HL-60 (cell line): ENCODE results near the gene TMEM255B.

Experiments used
- POLR2AphosphoS5 ChIP-seq: IDR thresholded peaks from 2 replicates; pipeline ENCODE4 v1.6.1; 2012; ENCODE audit warnings: low read depth
- TF ChIP-seq, protein P1 (sequence below): IDR thresholded peaks from 2 replicates; pipeline ENCODE4 v1.6.1; 2012; ENCODE audit warnings: low read depth; ENCODE audit not compliant: insufficient replicate concordance
- TF ChIP-seq, protein P2 (sequence below): IDR thresholded peaks from one replicate; pipeline ENCODE4 v1.5.1; 2011; ENCODE audit warnings: low read length, control low read depth, inconsistent platforms; ENCODE audit not compliant: insufficient read depth

DNA sequence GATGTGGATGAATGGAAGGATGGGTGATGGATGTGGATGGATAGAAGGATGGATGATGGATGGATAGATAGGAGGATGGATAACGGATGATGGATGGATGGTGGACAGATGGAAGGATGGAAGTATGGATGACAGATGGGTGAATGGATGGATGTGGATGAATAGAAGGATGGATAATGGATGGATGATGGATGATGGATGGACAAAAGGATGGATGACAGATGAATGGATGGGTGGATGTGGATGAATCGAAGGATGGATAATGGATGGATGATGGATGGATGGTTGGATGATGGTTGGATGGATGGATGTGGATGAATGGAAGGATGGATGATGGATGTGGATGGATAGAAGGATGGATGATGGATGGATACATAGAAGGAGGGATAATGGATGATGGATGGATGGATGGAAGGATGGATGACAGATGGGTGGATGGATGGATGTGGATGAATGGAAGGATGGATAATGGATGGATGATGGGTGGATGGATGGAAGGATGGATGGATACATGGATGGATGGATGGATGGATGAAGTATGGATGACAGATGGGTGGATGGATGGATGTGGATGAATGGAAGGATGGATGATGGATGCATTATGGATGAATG, 39.3 kb downstream of the TMEM255B start:
- TF ChIP-seq, protein P1, sequence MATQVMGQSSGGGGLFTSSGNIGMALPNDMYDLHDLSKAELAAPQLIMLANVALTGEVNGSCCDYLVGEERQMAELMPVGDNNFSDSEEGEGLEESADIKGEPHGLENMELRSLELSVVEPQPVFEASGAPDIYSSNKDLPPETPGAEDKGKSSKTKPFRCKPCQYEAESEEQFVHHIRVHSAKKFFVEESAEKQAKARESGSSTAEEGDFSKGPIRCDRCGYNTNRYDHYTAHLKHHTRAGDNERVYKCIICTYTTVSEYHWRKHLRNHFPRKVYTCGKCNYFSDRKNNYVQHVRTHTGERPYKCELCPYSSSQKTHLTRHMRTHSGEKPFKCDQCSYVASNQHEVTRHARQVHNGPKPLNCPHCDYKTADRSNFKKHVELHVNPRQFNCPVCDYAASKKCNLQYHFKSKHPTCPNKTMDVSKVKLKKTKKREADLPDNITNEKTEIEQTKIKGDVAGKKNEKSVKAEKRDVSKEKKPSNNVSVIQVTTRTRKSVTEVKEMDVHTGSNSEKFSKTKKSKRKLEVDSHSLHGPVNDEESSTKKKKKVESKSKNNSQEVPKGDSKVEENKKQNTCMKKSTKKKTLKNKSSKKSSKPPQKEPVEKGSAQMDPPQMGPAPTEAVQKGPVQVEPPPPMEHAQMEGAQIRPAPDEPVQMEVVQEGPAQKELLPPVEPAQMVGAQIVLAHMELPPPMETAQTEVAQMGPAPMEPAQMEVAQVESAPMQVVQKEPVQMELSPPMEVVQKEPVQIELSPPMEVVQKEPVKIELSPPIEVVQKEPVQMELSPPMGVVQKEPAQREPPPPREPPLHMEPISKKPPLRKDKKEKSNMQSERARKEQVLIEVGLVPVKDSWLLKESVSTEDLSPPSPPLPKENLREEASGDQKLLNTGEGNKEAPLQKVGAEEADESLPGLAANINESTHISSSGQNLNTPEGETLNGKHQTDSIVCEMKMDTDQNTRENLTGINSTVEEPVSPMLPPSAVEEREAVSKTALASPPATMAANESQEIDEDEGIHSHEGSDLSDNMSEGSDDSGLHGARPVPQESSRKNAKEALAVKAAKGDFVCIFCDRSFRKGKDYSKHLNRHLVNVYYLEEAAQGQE = no peak
- TF ChIP-seq, protein P2, sequence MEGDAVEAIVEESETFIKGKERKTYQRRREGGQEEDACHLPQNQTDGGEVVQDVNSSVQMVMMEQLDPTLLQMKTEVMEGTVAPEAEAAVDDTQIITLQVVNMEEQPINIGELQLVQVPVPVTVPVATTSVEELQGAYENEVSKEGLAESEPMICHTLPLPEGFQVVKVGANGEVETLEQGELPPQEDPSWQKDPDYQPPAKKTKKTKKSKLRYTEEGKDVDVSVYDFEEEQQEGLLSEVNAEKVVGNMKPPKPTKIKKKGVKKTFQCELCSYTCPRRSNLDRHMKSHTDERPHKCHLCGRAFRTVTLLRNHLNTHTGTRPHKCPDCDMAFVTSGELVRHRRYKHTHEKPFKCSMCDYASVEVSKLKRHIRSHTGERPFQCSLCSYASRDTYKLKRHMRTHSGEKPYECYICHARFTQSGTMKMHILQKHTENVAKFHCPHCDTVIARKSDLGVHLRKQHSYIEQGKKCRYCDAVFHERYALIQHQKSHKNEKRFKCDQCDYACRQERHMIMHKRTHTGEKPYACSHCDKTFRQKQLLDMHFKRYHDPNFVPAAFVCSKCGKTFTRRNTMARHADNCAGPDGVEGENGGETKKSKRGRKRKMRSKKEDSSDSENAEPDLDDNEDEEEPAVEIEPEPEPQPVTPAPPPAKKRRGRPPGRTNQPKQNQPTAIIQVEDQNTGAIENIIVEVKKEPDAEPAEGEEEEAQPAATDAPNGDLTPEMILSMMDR = no peak
- no peak for TF ChIP-seq POLR2AphosphoS5
